ENCODE measurements around the gene NKD2.

Gene NKD2

DNA sequence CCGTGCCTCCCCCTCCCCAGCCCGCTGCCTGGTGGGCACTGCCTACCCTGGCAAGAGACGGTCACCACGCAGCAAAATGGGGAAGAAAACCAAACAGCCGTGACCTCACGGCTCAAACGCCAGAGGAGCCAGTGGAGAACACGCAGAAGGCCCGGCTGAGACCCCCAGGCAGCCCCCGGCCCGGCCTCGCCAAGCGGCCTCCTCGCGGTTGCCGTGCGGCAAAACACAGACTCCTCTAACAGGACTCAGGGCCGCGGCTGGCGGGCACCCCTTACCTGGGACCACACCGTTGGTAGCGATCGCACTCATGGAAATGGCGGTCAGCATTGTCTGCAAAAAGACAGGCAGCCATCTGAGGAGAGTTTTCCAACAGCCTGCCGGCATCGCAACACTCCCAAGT is 79.4 kb downstream of the NKD2 start:
- no peak for DNase-seq (ENCODE audit: low read depth in 3 of 3)
